Peyer's patch (tissue), 4 donors: ENCODE measurements around the gene GPR139. TPM values are rescaled to one million over a fixed set of nuclear protein-coding genes. Genes with fewer than 3 reads are reported as not detected.

Source experiments
- DNase-seq, 3 donors: peaks; one replicate each; pipeline ENCODE4 v3.0.0-alpha.2; 2017 to 2019
- H3K27ac ChIP-seq, 4 donors: fragments of 200-600 bp; sonication (generic); one replicate each; pipeline ENCODE4 v1.5.1; 2016 to 2019
- H3K27me3 ChIP-seq, 2 donors: fragments of 200-600 bp; sonication (generic); one replicate each; pipeline ENCODE4 v1.5.1; 2019
- H3K36me3 ChIP-seq, 3 donors: fragments of 200-600 bp; sonication (generic); one replicate each; pipeline ENCODE4 v1.5.1; 2016 to 2019
- H3K4me1 ChIP-seq, 4 donors: fragments of 200-600 bp; sonication (generic); one replicate each; pipeline ENCODE4 v1.5.1; 2016 to 2019
- H3K4me3 ChIP-seq, 4 donors: fragments of 200-600 bp; sonication (generic); 1 replicate in 3 of 4; 2 replicates in 1 of 4; pipeline ENCODE4 v1.5.1; 2016 to 2019; ENCODE audit warnings: mild to moderate bottlenecking in 1 of 4
- H3K9me3 ChIP-seq, 4 donors: fragments of 200-600 bp; sonication (generic); one replicate each; pipeline ENCODE4 v1.5.1; 2016 to 2019; ENCODE audit warnings: mild to moderate bottlenecking in 1 of 4
- CTCF ChIP-seq, 6 experiments: fragments of 450-650 bp in 4 of 6; fragments of 200-600 bp in 2 of 6; sonication (generic) in 1 of 6; IDR thresholded peaks; one replicate each; pipeline ENCODE4 v1.5.1; 2017 to 2019; ENCODE audit warnings: antibody characterized with exemption in 6 of 6, mild to moderate bottlenecking in 3 of 6, moderate library complexity in 1 of 6
- POLR2A ChIP-seq, 2 donors: fragments of 450-650 bp; IDR thresholded peaks; one replicate each; pipeline ENCODE4 v1.5.1; 2017; ENCODE audit warnings: antibody characterized with exemption in 2 of 2, mild to moderate bottlenecking in 2 of 2, moderate library complexity in 2 of 2
- total RNA-seq, 4 donors: library from RNA; depleted of rRNA; stranded (reverse); fragments of >200 nt; gene quantifications; one replicate each; pipeline ENCODE4 v1.1.0, GENCODE V29; 2016

The GPR139 gene
- total RNA-seq, 4 donors from 2014 or later, result not detected

GRCh38 chr16:20072874-20073202 is 852 bp downstream of the GPR139 start:
- Histone ChIP-seq H3K9me3 (no peaks in the 10 kb centered on the region), H3K27ac (no peak overlapping the region), H3K4me1 (no peaks in the 10 kb centered on the region), H3K27me3 (peaks cover 0 to 5% of the 10 kb centered on the region in 2 donors), H3K4me3 (no peak overlapping the region), H3K36me3 (no peaks in the 10 kb centered on the region)
- DNase-seq, result no peak
- TF ChIP-seq CTCF (IDR thresholded peaks at IDR 0.05) (no peak), POLR2A (IDR thresholded peaks at IDR 0.05) (no peak)

- H3K4me3 ChIP-seq, result no peak overlapping the region
- DNase-seq, result no peak
- no peaks in the 10 kb centered on the region for H3K4me1 ChIP-seq
- no peaks in the 10 kb centered on the region for H3K9me3 ChIP-seq
- H3K27me3 ChIP-seq, result peaks cover 0 to 5% of the 10 kb centered on the region in 2 donors
- no peaks in the 10 kb centered on the region for H3K36me3 ChIP-seq
- TF ChIP-seq POLR2A (IDR thresholded peaks at IDR 0.05), result no peak
- no peak for TF ChIP-seq CTCF (IDR thresholded peaks at IDR 0.05)
- H3K27ac ChIP-seq, result no peak overlapping the region
These were observed 1.4 kb downstream of the GPR139 start for GRCh38 chr16:20072146-20072873.

DNA sequence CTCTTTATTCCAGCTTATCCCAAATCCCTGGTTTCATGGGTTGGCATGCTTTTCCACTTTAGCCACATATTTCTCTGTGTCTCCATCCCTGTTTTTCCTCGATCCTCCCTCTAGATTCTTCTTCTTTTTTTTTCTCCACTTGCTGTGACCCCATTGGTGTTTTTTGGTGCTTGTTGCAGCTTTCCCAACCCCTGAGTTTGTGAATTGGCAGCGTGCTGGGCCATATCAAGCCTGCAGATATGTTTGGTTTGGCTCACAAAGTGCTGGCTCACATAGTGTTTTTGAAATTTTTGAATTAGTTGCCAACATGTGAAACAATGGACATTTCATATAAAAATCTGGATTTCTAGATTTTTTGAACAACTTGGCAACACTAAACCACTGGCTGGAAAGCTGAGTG is 8.8 kb downstream of the GPR139 start:
- no peaks in the 10 kb centered on the region for H3K36me3 ChIP-seq
- DNase-seq, result no peak
- no peaks in the 10 kb centered on the region for H3K4me1 ChIP-seq
- TF ChIP-seq CTCF (IDR thresholded peaks at IDR 0.05) (no peak), POLR2A (IDR thresholded peaks at IDR 0.05) (no peak)
- no peak overlapping the region for H3K4me3 ChIP-seq
- no peak overlapping the region for H3K27ac ChIP-seq
- H3K9me3 ChIP-seq, result peaks cover 0 to 2% (median 0%) of the 10 kb centered on the region in 4 donors
- no peaks in the 10 kb centered on the region for H3K27me3 ChIP-seq

- Histone ChIP-seq H3K36me3 (no peaks in the 10 kb centered on the region), H3K4me1 (no peaks in the 10 kb centered on the region), H3K27ac (no peak overlapping the region), H3K27me3 (no peaks in the 10 kb centered on the region), H3K4me3 (no peak overlapping the region), H3K9me3 (peaks cover 0 to 2% (median 0%) of the 10 kb centered on the region in 4 donors)
- no peak for DNase-seq
- TF ChIP-seq POLR2A (IDR thresholded peaks at IDR 0.05), result no peak
- TF ChIP-seq CTCF (IDR thresholded peaks at IDR 0.05), result no peak
These were observed 9.2 kb downstream of the GPR139 start for GRCh38 chr16:20064520-20064919.

GRCh38 chr16:20061132-20061531 is 12.6 kb downstream of the GPR139 start:
- H3K9me3 ChIP-seq, result no peaks in the 10 kb centered on the region

More at GRCh38 chr16:20061132-20061531, 12.6 kb downstream of the GPR139 start:
- no peak for DNase-seq
- no peaks in the 10 kb centered on the region for H3K36me3 ChIP-seq
- no peak overlapping the region for H3K4me3 ChIP-seq
- no peak overlapping the region for H3K27ac ChIP-seq
- no peaks in the 10 kb centered on the region for H3K27me3 ChIP-seq
- no peaks in the 10 kb centered on the region for H3K4me1 ChIP-seq
- TF ChIP-seq CTCF (IDR thresholded peaks at IDR 0.05), result no peak
- TF ChIP-seq POLR2A (IDR thresholded peaks at IDR 0.05), result no peak
